GM12878 (cell line): ENCODE results near the gene PIGU. TPM values are rescaled to one million over a fixed set of nuclear protein-coding genes. Genes with fewer than 3 reads are reported as not detected.

Experiments
- ATAC-seq: fragments of 200-7000 bp; cut with Tn5 transposase; 3 replicates; pipeline ENCODE4 v1.9.1; 2020; ENCODE audit warnings: mild to moderate bottlenecking, moderate library complexity
- BruUV-seq: library from RNA; stranded (reverse); fragments of 400-500 nt; replicated peaks from 2 replicates; lab custom pipeline; 2021; lab: Mats Ljungman, UMichigan
- CTCF ChIA-PET: fragments of 300-600 bp; sonication (Branson Sonifier 250); formaldehyde crosslinking; extraction: SDS; loops from one replicate; lab custom pipeline; 2021; ENCODE audit warnings: inconsistent platforms; lab: Yijun Ruan, JAX
- POLR2A ChIA-PET: fragments of 350-600 bp; formaldehyde crosslinking; extraction: SDS; loops from one replicate; lab custom pipeline; 2021; ENCODE audit warnings: inconsistent platforms; lab: Charles Lee
- RAD21 ChIA-PET: fragments of 300-600 bp; sonication (Branson Sonifier 250); formaldehyde crosslinking; loops from one replicate; lab custom pipeline; 2023; ENCODE audit warnings: antibody characterized with exemption; ENCODE audit not compliant: unreplicated experiment; lab: Charles Lee
- SMC1A ChIA-PET: fragments of 300-600 bp; sonication (Branson Sonifier 250); formaldehyde crosslinking; loops from one replicate; lab custom pipeline; 2023; ENCODE audit not compliant: unreplicated experiment, uncharacterized antibody; lab: Charles Lee
- DNase-seq: peaks from one replicate; pipeline ENCODE4 v3.0.0-alpha.2; 2011; ENCODE audit warnings: low read depth, low spot score
- FAIRE-seq: peaks from 3 replicates; lab custom pipeline; 2011; peaks lifted over from hg19 to GRCh38; lab: Jason Lieb, UNC
- H2AFZ ChIP-seq: 2 replicates; pipeline ENCODE4 v1.6.0; 2011; ENCODE audit warnings: low read depth, low read length, control low read depth; ENCODE audit not compliant: control insufficient read depth
- H3K27ac ChIP-seq: 2 replicates; pipeline ENCODE4 v1.5.1; 2011; ENCODE audit warnings: control low read depth; ENCODE audit not compliant: control insufficient read depth, insufficient read depth
- H3K27me3 ChIP-seq, 2 experiments: replicated peaks in 1 of 2; 2 replicates each; pipeline versions ENCODE4 v1.6.0 to v1.6.1; 2011; ENCODE audit warnings: low read length in 1 of 2; ENCODE audit not compliant: control insufficient read depth in 2 of 2, insufficient read depth in 2 of 2
- H3K36me3 ChIP-seq, 2 experiments: 2 replicates each; pipeline ENCODE4 v1.5.1; 2011; ENCODE audit warnings: low read length in 1 of 2; ENCODE audit not compliant: control insufficient read depth in 2 of 2, insufficient read depth in 2 of 2
- H3K4me1 ChIP-seq: 2 replicates; pipeline ENCODE4 v1.6.1; 2011; ENCODE audit warnings: mild to moderate bottlenecking, low read length, moderate library complexity, mixed read lengths; ENCODE audit not compliant: control insufficient read depth, insufficient read depth
- H3K4me2 ChIP-seq: 2 replicates; pipeline ENCODE4 v1.6.0; 2011; ENCODE audit warnings: control low read depth; ENCODE audit not compliant: control insufficient read depth, insufficient read depth
- H3K4me3 ChIP-seq: fragments of 200-600 bp; sonication (generic); 2 replicates; pipeline ENCODE4 v1.5.1; 2016
- H3K79me2 ChIP-seq: 2 replicates; pipeline ENCODE4 v1.6.0; 2011; ENCODE audit warnings: low read length; ENCODE audit not compliant: control insufficient read depth, insufficient read depth
- H3K9ac ChIP-seq: 2 replicates; pipeline ENCODE4 v1.8.0; 2011; ENCODE audit warnings: low read length, control low read depth, mixed read lengths; ENCODE audit not compliant: control insufficient read depth, insufficient read depth
- H3K9me3 ChIP-seq: replicated peaks from 3 replicates; pipeline ENCODE4 v1.5.1; 2011; ENCODE audit warnings: mild to moderate bottlenecking, low read length; ENCODE audit not compliant: control insufficient read depth, insufficient read depth
- H4K20me1 ChIP-seq: 2 replicates; pipeline ENCODE4 v1.6.0; 2011; ENCODE audit not compliant: control insufficient read depth, insufficient read depth
- ZBTB40 ChIP-seq: fragments of 450-650 bp; IDR thresholded peaks from 2 replicates; pipeline ENCODE4 v1.6.1; 2016; ENCODE audit warnings: mild to moderate bottlenecking, moderate library complexity, borderline replicate concordance
- WGBS: methylation state at CpG from one replicate; pipeline ENCODE4 v1.1.6; 2016; ENCODE audit warnings: low lambda C conversion rate; ENCODE audit not compliant: insufficient replicate concordance, insufficient coverage; ENCODE audit errors: missing lambda C conversion rate; 5-methylcytosine and 5-hydroxymethylcytosine counted together
- in situ Hi-C: fragments of 300-500 bp; cut with MboI; formaldehyde crosslinking; loops from 9 replicates; pipeline ENCODE4 v1.14.3; 2018; ENCODE audit warnings: mixed read lengths
- intact Hi-C: fragments of 100-400 bp; cut with micrococcal nuclease; formaldehyde crosslinking; loops from one replicate; pipeline ENCODE4 v1.14.2; 2022; ENCODE audit not compliant: unreplicated experiment
- polyA plus RNA-seq, 11 experiments: library from polyadenylated mRNA; depleted of rRNA in 4 of 11; unstranded in 6 of 11; stranded (reverse) in 5 of 11; fragments of >200 nt; fragmentation: Nextera tagmentation in 4 of 11; fragmentation: Illumina TruSeq in 1 of 11; extraction: Ambion mirVana in 4 of 11; extraction: Trizol in 1 of 11; gene quantifications; 1 replicate in 1 of 11; 2 replicates in 10 of 11; pipeline versions ENCODE4 v1.2.1 to v1.2.3, GENCODE V29; 2011 to 2016; ENCODE audit warnings: inconsistent platforms in 2 of 11, missing spikeins in 2 of 11, low read depth in 1 of 11
- total RNA-seq, 4 experiments: library from RNA; depleted of rRNA in 3 of 4; stranded (reverse); fragments of >200 nt in 3 of 4; fragmentation: Illumina TruSeq in 1 of 4; extraction: Trizol in 1 of 4; gene quantifications; 2 replicates each; pipeline versions ENCODE4 v1.2.1 to v1.2.3, GENCODE V29; 2013 to 2021
- TF ChIP-seq, protein P1 (sequence below): fragments of 450-650 bp; IDR thresholded peaks from 2 replicates; pipeline ENCODE4 v1.6.1; 2016; ENCODE audit warnings: mild to moderate bottlenecking
- TF ChIP-seq, protein P2 (sequence below): IDR thresholded peaks from 2 replicates; pipeline ENCODE4 v1.6.1; 2012; ENCODE audit warnings: low read length, inconsistent platforms

Gene PIGU
- total and polyA plus RNA-seq, 10 of the 15 experiments (the other 5 are each of a cell fraction or from before 2014, with no cell fraction given): 4.1 to 88.2 (median 25.0) TPM

- TF ChIP-seq, protein P1, sequence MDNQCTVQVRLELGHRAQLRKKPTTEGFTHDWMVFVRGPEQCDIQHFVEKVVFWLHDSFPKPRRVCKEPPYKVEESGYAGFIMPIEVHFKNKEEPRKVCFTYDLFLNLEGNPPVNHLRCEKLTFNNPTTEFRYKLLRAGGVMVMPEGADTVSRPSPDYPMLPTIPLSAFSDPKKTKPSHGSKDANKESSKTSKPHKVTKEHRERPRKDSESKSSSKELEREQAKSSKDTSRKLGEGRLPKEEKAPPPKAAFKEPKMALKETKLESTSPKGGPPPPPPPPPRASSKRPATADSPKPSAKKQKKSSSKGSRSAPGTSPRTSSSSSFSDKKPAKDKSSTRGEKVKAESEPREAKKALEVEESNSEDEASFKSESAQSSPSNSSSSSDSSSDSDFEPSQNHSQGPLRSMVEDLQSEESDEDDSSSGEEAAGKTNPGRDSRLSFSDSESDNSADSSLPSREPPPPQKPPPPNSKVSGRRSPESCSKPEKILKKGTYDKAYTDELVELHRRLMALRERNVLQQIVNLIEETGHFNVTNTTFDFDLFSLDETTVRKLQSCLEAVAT: 0 out of 2 replicates have a peak, but pooled peaks have one; percentile 26
- TF ChIP-seq, protein P2, sequence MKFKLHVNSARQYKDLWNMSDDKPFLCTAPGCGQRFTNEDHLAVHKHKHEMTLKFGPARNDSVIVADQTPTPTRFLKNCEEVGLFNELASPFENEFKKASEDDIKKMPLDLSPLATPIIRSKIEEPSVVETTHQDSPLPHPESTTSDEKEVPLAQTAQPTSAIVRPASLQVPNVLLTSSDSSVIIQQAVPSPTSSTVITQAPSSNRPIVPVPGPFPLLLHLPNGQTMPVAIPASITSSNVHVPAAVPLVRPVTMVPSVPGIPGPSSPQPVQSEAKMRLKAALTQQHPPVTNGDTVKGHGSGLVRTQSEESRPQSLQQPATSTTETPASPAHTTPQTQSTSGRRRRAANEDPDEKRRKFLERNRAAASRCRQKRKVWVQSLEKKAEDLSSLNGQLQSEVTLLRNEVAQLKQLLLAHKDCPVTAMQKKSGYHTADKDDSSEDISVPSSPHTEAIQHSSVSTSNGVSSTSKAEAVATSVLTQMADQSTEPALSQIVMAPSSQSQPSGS: no peak
- 0 out of 2 replicates have a peak, but pooled peaks have one; percentile 14 for TF ChIP-seq ZBTB40
- BruUV-seq: no TSS peak
- H4K20me1 ChIP-seq: no peaks in the 10 kb centered on the region
- H3K79me2 ChIP-seq: no peaks in the 10 kb centered on the region
- H3K27me3 ChIP-seq: no peaks in the 10 kb centered on the region
- H2AFZ ChIP-seq: peak overlapping the region; percentile 96
- H3K9me3 ChIP-seq: no peaks in the 10 kb centered on the region
- CTCF ChIA-PET: interaction anchor here (1.0 to 1.6 kb wide), 6 partner anchors 19 to 245 kb away, joined by 3 to 11 read pairs (median 4); no protein-coding TSS in a partner anchor
- no peak for DNase-seq
- POLR2A ChIA-PET: interaction anchor here (1.3 kb wide), 1 partner anchor 146 kb away, joined by 4 read pairs; the partner anchor contains the start of gene TP53INP2
- no peak for ATAC-seq
- H3K4me3 ChIP-seq: peak overlapping the region; percentile 61
- RAD21 ChIA-PET: interaction anchor here (1.0 to 1.5 kb wide), 2 partner anchors 120 to 214 kb away, joined by 3 read pairs; no protein-coding TSS in a partner anchor
- intact Hi-C loops (no loop called here), in situ Hi-C loops (no loop called here)
- H3K27ac ChIP-seq: 0 out of 2 replicates have a peak overlapping the region, but pooled peaks have one; percentile 22
- WGBS: 19% methylated on average over 11 of the region's 11 CpGs
- peak overlapping the region; percentile 64 for H3K9ac ChIP-seq
- H3K4me1 ChIP-seq: no peaks in the 10 kb centered on the region
- H3K4me2 ChIP-seq: peak overlapping the region; percentile 86
- FAIRE-seq: no peak
- SMC1A ChIA-PET: interaction anchor here (0.9 kb wide), 1 partner anchor 118 kb away, joined by 3 read pairs; no protein-coding TSS in a partner anchor
- H3K36me3 ChIP-seq: peaks cover 0 to 2% of the 10 kb centered on the region in 2 experiments; a peak in 2 of 4 replicates
These were observed 119.0 kb downstream of the PIGU start for GRCh38 chr20:34557936-34558319.
